ENCODE results near the gene ABHD17A.

DNA sequence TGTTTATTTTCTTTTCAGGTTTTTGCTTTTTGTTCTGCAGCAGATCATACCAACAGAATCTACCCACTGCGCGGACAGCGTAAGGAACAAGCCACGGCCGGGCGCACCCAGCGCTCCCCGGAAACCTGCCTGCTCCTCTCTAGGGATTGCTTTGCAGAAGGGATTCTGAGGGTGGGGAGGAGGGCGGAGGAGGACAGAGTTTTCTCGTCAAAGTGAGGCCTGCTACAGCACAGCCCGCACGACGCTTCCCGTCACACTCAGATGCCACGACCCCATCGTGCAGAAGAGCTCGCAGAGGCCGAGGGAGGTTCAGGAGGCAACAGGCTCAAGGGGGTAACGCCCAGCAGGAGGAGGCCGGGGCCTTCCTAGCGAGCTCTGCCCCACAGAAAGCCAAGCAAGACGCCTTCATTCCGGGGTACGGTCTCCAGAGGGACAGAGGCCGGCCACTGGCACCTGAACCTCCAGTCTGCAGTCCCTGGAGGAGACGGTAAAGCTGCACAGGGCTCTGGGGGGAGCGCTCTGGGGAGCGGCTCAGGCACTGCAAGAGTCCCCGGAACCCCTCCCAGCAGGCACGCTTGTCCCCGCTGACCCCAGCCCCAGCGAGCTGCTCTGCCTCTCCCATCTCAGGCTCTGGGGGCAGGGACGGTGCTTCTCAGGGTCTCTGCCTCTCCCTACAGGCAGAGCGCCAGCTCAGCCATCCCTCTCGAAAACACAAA is 43.9 kb downstream of the ABHD17A start:
- TF ChIP-seq, protein P1, sequence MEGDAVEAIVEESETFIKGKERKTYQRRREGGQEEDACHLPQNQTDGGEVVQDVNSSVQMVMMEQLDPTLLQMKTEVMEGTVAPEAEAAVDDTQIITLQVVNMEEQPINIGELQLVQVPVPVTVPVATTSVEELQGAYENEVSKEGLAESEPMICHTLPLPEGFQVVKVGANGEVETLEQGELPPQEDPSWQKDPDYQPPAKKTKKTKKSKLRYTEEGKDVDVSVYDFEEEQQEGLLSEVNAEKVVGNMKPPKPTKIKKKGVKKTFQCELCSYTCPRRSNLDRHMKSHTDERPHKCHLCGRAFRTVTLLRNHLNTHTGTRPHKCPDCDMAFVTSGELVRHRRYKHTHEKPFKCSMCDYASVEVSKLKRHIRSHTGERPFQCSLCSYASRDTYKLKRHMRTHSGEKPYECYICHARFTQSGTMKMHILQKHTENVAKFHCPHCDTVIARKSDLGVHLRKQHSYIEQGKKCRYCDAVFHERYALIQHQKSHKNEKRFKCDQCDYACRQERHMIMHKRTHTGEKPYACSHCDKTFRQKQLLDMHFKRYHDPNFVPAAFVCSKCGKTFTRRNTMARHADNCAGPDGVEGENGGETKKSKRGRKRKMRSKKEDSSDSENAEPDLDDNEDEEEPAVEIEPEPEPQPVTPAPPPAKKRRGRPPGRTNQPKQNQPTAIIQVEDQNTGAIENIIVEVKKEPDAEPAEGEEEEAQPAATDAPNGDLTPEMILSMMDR (conservative IDR thresholded peaks at IDR 0.05 in 1 of 2, IDR thresholded peaks at IDR 0.05 in 1 of 2; ENCODE audit: low read depth in 1 of 2, low read length in 2 of 2): no peak
- TF ChIP-seq EZH2 (IDR thresholded peaks at IDR 0.05; ENCODE audit: low read length, missing control alignments): no peak
